HEK293 (cell line): ENCODE measurements around the gene NCSTN.

Experiments
- ZNF791 ChIP-seq: fragments of 450-650 bp; formaldehyde crosslinking; IDR thresholded peaks from 2 replicates; pipeline ENCODE4 v1.5.1; 2016; ENCODE audit warnings: missing biosample characterization, missing genetic modification characterization
- TF ChIP-seq, protein P1 (sequence below): IDR thresholded peaks from 2 replicates; pipeline ENCODE4 v1.6.1; 2011; ENCODE audit warnings: mild to moderate bottlenecking, low read depth, low read length, borderline replicate concordance
- TF ChIP-seq, protein P2 (sequence below): fragments of 450-650 bp; formaldehyde crosslinking; IDR thresholded peaks from 2 replicates; pipeline ENCODE4 v1.5.1; 2016; ENCODE audit warnings: missing biosample characterization, missing genetic modification characterization

DNA sequence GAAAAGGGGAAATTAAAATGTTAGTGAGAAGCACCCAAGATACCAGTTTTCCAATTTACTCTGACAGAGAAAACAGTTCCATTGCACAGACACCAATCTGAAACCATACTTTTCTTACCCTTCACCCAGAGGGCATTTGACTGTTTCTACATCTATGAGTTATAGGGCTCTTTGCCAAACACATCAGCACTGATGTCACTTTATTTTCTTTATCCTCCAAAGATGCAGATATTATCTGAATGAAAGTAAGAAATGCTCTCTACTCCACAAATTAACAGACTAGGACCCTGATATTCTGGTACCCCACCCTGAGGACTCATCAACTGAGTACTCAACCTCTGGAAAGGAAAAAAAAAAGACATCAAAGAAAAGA, 34.0 kb upstream of the NCSTN start:
- TF ChIP-seq, protein P1, sequence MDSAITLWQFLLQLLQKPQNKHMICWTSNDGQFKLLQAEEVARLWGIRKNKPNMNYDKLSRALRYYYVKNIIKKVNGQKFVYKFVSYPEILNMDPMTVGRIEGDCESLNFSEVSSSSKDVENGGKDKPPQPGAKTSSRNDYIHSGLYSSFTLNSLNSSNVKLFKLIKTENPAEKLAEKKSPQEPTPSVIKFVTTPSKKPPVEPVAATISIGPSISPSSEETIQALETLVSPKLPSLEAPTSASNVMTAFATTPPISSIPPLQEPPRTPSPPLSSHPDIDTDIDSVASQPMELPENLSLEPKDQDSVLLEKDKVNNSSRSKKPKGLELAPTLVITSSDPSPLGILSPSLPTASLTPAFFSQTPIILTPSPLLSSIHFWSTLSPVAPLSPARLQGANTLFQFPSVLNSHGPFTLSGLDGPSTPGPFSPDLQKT = no peak
- TF ChIP-seq, protein P2, sequence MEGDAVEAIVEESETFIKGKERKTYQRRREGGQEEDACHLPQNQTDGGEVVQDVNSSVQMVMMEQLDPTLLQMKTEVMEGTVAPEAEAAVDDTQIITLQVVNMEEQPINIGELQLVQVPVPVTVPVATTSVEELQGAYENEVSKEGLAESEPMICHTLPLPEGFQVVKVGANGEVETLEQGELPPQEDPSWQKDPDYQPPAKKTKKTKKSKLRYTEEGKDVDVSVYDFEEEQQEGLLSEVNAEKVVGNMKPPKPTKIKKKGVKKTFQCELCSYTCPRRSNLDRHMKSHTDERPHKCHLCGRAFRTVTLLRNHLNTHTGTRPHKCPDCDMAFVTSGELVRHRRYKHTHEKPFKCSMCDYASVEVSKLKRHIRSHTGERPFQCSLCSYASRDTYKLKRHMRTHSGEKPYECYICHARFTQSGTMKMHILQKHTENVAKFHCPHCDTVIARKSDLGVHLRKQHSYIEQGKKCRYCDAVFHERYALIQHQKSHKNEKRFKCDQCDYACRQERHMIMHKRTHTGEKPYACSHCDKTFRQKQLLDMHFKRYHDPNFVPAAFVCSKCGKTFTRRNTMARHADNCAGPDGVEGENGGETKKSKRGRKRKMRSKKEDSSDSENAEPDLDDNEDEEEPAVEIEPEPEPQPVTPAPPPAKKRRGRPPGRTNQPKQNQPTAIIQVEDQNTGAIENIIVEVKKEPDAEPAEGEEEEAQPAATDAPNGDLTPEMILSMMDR = no peak
- TF ChIP-seq ZNF791 (tag by site-specific recombination) = no peak
